ENCODE data around the gene BSN.

The BSN gene

GRCh38 chr3:49636883-49637609 lies 82.8 kb downstream of the BSN start:
- no peaks in the 10 kb centered on the region for H3K27me3 ChIP-seq (ENCODE audit: low read depth)
- no peak for DNase-seq (ENCODE audit: low spot score in 2 of 2)
- in situ Hi-C loops (cut with MboI; ENCODE audit: low sequenced_read_pairs): no loop called here
- no peak overlapping the region for H3K4me3 ChIP-seq
- H3K4me1 ChIP-seq: no peaks in the 10 kb centered on the region
- H3K9me3 ChIP-seq: no peaks in the 10 kb centered on the region
- H3K36me3 ChIP-seq (replicated peaks): no peaks in the 10 kb centered on the region

- no peak for DNase-seq (ENCODE audit: low spot score in 2 of 2)
- H3K4me1 ChIP-seq: no peaks in the 10 kb centered on the region
- H3K4me3 ChIP-seq: no peak overlapping the region
- no peaks in the 10 kb centered on the region for H3K36me3 ChIP-seq (replicated peaks)
- in situ Hi-C loops (cut with MboI; ENCODE audit: low sequenced_read_pairs): no loop called here
- no peaks in the 10 kb centered on the region for H3K27me3 ChIP-seq (ENCODE audit: low read depth)
- H3K9me3 ChIP-seq: no peaks in the 10 kb centered on the region
Observed at GRCh38 chr3:49638445-49638844, 84.2 kb downstream of the BSN start.

GRCh38 chr3:49639551-49639950 lies 85.3 kb downstream of the BSN start:
- no peaks in the 10 kb centered on the region for H3K27me3 ChIP-seq (ENCODE audit: low read depth)
- no peak for DNase-seq (ENCODE audit: low spot score in 2 of 2)
- H3K4me3 ChIP-seq: no peak overlapping the region
- in situ Hi-C loops (cut with MboI; ENCODE audit: low sequenced_read_pairs): no loop called here
- H3K36me3 ChIP-seq (replicated peaks): no peaks in the 10 kb centered on the region
- no peaks in the 10 kb centered on the region for H3K9me3 ChIP-seq
- no peaks in the 10 kb centered on the region for H3K4me1 ChIP-seq

GRCh38 chr3:49641292-49641691 lies 87.0 kb downstream of the BSN start:
- in situ Hi-C loops (cut with MboI; ENCODE audit: low sequenced_read_pairs): no loop called here
- no peaks in the 10 kb centered on the region for H3K36me3 ChIP-seq (replicated peaks)
- H3K4me1 ChIP-seq: no peaks in the 10 kb centered on the region
- DNase-seq (ENCODE audit: low spot score in 2 of 2): no peak
- H3K4me3 ChIP-seq: no peak overlapping the region
- H3K27me3 ChIP-seq (ENCODE audit: low read depth): no peaks in the 10 kb centered on the region
- H3K9me3 ChIP-seq: no peaks in the 10 kb centered on the region

GRCh38 chr3:49641921-49642707 lies 87.8 kb downstream of the BSN start:
- no peaks in the 10 kb centered on the region for H3K9me3 ChIP-seq
- in situ Hi-C loops (cut with MboI; ENCODE audit: low sequenced_read_pairs): no loop called here

GRCh38 chr3:49642708-49643145 lies 88.5 kb downstream of the BSN start:
- in situ Hi-C loops (cut with MboI; ENCODE audit: low sequenced_read_pairs): no loop called here
- DNase-seq (ENCODE audit: low spot score in 2 of 2): no peak
- Histone ChIP-seq H3K27me3 (ENCODE audit: low read depth) (no peaks in the 10 kb centered on the region), H3K9me3 (no peaks in the 10 kb centered on the region), H3K4me3 (no peak overlapping the region), H3K4me1 (no peaks in the 10 kb centered on the region), H3K36me3 (replicated peaks) (no peaks in the 10 kb centered on the region)

More at GRCh38 chr3:49641921-49642707, 87.8 kb downstream of the BSN start:
- Histone ChIP-seq H3K27me3 (ENCODE audit: low read depth) (no peaks in the 10 kb centered on the region), H3K4me1 (no peaks in the 10 kb centered on the region), H3K4me3 (no peak overlapping the region), H3K36me3 (replicated peaks) (no peaks in the 10 kb centered on the region)
- no peak for DNase-seq (ENCODE audit: low spot score in 2 of 2)

GRCh38 chr3:49644684-49645083 lies 90.4 kb downstream of the BSN start:
- no peak for DNase-seq (ENCODE audit: low spot score in 2 of 2)

GRCh38 chr3:49646236-49646635 lies 92.0 kb downstream of the BSN start:
- no peak for DNase-seq (ENCODE audit: low spot score in 2 of 2)
- no peaks in the 10 kb centered on the region for H3K36me3 ChIP-seq (replicated peaks)
- in situ Hi-C loops (cut with MboI; ENCODE audit: low sequenced_read_pairs): no loop called here

More at GRCh38 chr3:49644684-49645083, 90.4 kb downstream of the BSN start:
- Histone ChIP-seq H3K36me3 (replicated peaks) (no peaks in the 10 kb centered on the region), H3K4me3 (no peak overlapping the region), H3K9me3 (no peaks in the 10 kb centered on the region), H3K27me3 (ENCODE audit: low read depth) (no peaks in the 10 kb centered on the region), H3K4me1 (no peaks in the 10 kb centered on the region)
- in situ Hi-C loops (cut with MboI; ENCODE audit: low sequenced_read_pairs): no loop called here

GRCh38 chr3:49647741-49648140 lies 93.5 kb downstream of the BSN start:
- Histone ChIP-seq H3K27me3 (ENCODE audit: low read depth) (no peaks in the 10 kb centered on the region), H3K4me1 (no peaks in the 10 kb centered on the region), H3K4me3 (no peak overlapping the region), H3K9me3 (no peaks in the 10 kb centered on the region), H3K36me3 (replicated peaks) (no peaks in the 10 kb centered on the region)
- no peak for DNase-seq (ENCODE audit: low spot score in 2 of 2)
- in situ Hi-C loops (cut with MboI; ENCODE audit: low sequenced_read_pairs): no loop called here

More at GRCh38 chr3:49646236-49646635, 92.0 kb downstream of the BSN start:
- H3K4me1 ChIP-seq: no peaks in the 10 kb centered on the region
- H3K9me3 ChIP-seq: no peaks in the 10 kb centered on the region
- H3K27me3 ChIP-seq (ENCODE audit: low read depth): no peaks in the 10 kb centered on the region
- no peak overlapping the region for H3K4me3 ChIP-seq

- H3K27me3 ChIP-seq (ENCODE audit: low read depth): no peaks in the 10 kb centered on the region
- in situ Hi-C loops (cut with MboI; ENCODE audit: low sequenced_read_pairs): no loop called here
- no peaks in the 10 kb centered on the region for H3K36me3 ChIP-seq (replicated peaks)
- no peaks in the 10 kb centered on the region for H3K4me1 ChIP-seq
- no peak overlapping the region for H3K4me3 ChIP-seq
- no peaks in the 10 kb centered on the region for H3K9me3 ChIP-seq
- no peak for DNase-seq (ENCODE audit: low spot score in 2 of 2)
Observed at GRCh38 chr3:49648354-49649019, 94.2 kb downstream of the BSN start.

GRCh38 chr3:49649576-49649975 lies 95.3 kb downstream of the BSN start:
- in situ Hi-C loops (cut with MboI; ENCODE audit: low sequenced_read_pairs): no loop called here
- DNase-seq (ENCODE audit: low spot score in 2 of 2): no peak

GRCh38 chr3:49650177-49650576 lies 95.9 kb downstream of the BSN start:
- Histone ChIP-seq H3K4me3 (no peak overlapping the region), H3K36me3 (replicated peaks) (no peaks in the 10 kb centered on the region), H3K9me3 (no peaks in the 10 kb centered on the region), H3K4me1 (no peaks in the 10 kb centered on the region), H3K27me3 (ENCODE audit: low read depth) (no peaks in the 10 kb centered on the region)
- in situ Hi-C loops (cut with MboI; ENCODE audit: low sequenced_read_pairs): no loop called here
- no peak for DNase-seq (ENCODE audit: low spot score in 2 of 2)

More at GRCh38 chr3:49649576-49649975, 95.3 kb downstream of the BSN start:
- no peaks in the 10 kb centered on the region for H3K36me3 ChIP-seq (replicated peaks)
- no peaks in the 10 kb centered on the region for H3K27me3 ChIP-seq (ENCODE audit: low read depth)
- no peak overlapping the region for H3K4me3 ChIP-seq
- H3K9me3 ChIP-seq: no peaks in the 10 kb centered on the region
- no peaks in the 10 kb centered on the region for H3K4me1 ChIP-seq

- Histone ChIP-seq H3K27me3 (ENCODE audit: low read depth) (no peaks in the 10 kb centered on the region), H3K4me3 (no peak overlapping the region), H3K9me3 (no peaks in the 10 kb centered on the region), H3K36me3 (replicated peaks) (no peaks in the 10 kb centered on the region), H3K4me1 (no peaks in the 10 kb centered on the region)
- no peak for DNase-seq (ENCODE audit: low spot score in 2 of 2)
- in situ Hi-C loops (cut with MboI; ENCODE audit: low sequenced_read_pairs): no loop called here
Observed at GRCh38 chr3:49650637-49651036, 96.4 kb downstream of the BSN start.

Measured in HAP-1 (cell line).